NCI-H748 treated with DMSO at 0.1 percent for 48 hours (cell line): ENCODE results near the gene ARHGAP8.
A peak's percentile ranks its signal among the peaks of the same experiment; 100 is the strongest.

Experiments
- DNase-seq: peaks from one replicate; lab custom pipeline; 2025; lab: John Stamatoyannopoulos, UW

ARHGAP8 gene

GRCh38 chr22:44726439-44726838, 25.9 kb upstream of the ARHGAP8 start:
- no peak for DNase-seq

DNA sequence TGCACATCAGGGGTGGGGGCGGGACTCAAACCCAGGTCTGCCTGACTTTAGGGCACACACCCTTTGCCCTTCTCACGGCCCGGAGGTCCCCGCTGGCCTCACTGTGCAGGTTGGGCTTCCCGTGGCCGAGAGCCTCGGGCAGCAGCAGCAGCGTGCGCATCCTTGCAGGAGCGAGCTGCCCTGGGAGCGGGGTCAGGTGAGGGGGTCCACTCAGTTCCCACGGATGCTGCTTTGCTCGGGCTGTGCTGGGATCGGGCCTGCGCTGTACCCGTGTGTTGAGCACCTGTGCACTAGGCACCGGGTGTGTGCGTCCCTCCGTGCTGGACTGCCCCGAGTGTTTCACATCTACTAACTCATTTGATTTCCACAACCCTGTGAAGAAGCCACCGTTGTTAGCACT, 25.2 kb upstream of the ARHGAP8 start:
- DNase-seq = no peak

GRCh38 chr22:44727709-44728108, 24.7 kb upstream of the ARHGAP8 start:
- no peak for DNase-seq

- DNase-seq = no peak
Observed at GRCh38 chr22:44728761-44729324, 23.5 kb upstream of the ARHGAP8 start.

- no peak for DNase-seq
Observed at GRCh38 chr22:44729391-44730021, 22.9 kb upstream of the ARHGAP8 start.

DNA sequence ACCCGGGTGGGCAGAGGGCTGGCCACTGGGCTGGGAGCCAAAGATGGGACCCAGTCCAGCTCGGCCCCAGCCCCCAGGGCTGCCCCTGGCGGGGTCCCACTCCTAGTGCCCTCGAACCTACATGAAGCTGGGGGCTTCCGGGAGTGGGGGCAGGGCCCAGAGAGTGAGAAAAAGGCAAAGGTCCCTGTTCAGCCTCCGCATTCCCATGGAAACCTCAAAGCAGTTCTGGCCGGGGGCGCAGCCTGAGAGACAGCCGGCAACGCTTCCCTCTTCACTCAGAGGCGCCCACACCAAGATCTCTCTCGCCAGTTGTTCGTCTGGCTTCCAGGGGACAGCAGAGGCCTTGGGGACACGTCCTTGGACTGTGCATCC, 22.4 kb upstream of the ARHGAP8 start:
- no peak for DNase-seq

- no peak for DNase-seq
Observed at GRCh38 chr22:44730490-44731356, 21.7 kb upstream of the ARHGAP8 start.

DNA sequence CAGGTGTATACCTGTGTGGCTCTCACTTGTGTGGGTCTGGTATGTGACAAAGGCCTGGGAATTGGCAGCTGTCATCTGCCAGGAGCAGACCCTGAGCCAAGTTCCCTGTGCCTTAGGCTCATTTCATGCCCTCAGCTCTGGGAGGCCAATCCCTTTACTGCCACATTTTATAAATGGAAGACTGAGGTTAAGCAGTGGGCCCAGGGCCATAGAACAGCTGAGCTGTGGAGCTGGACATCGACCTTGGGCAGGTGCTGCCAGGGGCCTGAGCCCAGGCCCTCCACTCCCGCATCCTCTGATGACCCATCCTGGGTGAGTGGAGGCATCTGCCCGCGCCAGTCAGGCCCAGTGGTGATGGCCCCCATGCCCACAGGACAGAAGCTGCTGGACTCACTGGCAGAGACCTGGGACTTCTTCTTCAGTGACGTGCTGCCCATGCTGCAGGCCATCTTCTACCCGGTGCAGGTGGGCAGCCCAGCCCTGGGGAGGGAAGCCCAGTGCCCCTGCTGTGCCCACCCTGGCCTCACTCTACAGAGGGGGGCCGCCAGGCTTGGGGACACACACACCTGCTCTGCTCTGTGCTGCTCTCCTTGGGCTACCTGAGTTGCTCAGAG, 20.9 kb upstream of the ARHGAP8 start:
- no peak for DNase-seq

DNA sequence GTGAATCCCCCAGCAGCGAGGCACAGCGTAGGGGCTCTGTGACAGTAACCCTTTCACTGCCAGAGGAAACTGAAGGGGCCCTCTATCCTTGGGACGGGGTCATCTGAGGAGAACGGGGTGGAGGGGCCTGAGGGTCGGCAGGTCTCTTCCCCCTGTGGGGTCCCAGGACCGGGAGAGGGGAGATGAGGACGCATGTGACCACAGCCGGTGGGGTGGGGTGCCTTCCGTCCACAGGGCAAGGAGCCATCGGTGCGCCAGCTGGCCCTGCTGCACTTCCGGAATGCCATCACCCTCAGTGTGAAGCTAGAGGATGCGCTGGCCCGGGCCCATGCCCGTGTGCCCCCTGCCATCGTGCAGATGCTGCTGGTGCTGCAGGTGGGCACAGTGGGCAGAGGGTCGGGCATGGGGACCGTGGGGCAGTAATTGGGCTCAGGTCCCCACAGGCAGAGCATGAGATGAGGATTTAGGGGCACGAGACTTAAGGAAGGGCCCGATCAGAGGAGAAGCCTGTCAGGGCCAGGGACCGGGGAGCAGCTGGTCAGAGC, 20.3 kb upstream of the ARHGAP8 start:
- no peak for DNase-seq

GRCh38 chr22:44732661-44733060, 19.7 kb upstream of the ARHGAP8 start:
- DNase-seq = no peak

DNA sequence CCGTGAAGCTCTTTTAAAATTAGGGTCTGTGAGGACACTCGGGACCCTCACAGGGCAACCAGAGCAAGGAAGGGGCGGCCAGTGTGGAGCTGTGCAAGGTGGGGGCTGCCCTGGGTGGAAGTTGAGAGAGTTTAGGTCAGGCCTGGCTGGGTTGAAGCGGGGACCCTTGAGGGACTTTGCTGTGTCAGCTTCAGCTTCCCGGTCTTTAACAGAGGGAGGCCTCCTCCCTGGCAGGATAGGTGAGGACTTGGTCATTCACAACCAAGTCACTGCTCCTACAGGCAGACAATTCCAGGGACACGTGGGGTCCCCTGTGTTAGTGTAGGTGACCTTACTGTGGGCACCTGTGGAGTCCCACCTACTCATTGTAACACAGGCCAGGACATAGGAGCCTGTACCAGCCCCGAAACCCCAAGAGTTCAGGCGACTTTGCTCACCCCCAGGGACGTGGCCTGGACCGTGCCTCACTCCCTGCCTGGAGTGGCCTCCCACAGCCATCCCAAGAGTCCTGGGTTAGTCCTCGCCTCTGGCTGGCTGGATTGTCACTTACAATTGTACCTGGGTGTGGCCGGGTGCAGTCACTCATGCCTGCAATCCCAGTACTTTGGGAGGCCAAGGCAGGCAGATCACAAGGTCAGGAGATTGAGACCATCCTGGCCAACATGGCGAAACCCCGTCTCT, 18.8 kb upstream of the ARHGAP8 start:
- DNase-seq = no peak

DNA sequence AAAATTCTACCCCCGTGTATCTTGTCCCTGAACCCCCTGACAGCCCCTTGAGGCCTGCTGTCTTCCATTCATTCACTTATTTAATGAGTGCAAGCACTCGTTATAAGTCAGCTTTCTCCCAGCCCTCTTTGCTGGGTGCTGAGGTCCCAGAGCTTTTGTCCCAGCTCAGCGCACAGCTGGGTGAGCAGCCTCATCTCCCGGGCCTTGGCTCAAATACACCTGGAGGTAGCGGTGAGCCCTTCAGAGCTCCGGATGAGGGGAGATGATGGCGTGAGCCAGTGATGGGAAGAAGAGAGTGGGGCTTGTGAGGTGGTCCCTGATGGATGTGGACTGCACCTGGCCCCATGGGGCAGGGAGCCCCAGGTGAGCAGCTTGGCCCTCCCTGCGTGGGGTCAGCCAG, 18.1 kb upstream of the ARHGAP8 start:
- no peak for DNase-seq

DNA sequence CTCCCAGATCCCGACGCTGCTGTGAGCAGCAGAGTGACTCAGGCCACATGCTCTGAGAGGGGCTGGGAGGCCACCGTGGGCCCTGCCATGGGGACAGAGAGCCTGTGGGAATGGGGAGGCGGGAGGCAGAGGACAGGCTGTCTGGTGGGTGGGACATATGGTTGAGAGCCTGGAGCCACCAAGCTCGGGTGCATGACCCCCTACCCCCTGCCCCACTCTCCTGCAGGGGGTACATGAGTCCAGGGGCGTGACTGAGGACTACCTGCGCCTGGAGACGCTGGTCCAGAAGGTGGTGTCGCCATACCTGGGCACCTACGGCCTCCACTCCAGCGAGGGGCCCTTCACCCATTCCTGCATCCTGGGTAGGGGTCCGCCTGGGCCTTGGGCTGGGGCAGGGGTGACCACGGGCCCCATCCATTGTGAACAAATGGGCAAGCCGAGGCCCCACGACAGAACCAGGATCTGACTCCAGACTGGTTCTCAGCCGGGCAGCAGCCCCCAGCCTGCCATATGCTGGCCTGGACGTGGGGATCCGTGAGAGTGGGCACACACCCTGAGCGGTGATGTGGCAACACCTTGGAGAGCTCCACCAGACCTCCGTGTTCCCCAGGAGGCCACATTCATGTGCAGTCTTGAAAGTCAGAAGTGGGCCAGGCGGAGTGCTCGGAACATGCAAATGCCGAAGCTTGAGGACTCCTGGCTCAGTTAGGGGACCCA, 17.4 kb upstream of the ARHGAP8 start:
- no peak for DNase-seq

GRCh38 chr22:44735518-44736428, 16.6 kb upstream of the ARHGAP8 start:
- peak; percentile 2 for DNase-seq

DNA sequence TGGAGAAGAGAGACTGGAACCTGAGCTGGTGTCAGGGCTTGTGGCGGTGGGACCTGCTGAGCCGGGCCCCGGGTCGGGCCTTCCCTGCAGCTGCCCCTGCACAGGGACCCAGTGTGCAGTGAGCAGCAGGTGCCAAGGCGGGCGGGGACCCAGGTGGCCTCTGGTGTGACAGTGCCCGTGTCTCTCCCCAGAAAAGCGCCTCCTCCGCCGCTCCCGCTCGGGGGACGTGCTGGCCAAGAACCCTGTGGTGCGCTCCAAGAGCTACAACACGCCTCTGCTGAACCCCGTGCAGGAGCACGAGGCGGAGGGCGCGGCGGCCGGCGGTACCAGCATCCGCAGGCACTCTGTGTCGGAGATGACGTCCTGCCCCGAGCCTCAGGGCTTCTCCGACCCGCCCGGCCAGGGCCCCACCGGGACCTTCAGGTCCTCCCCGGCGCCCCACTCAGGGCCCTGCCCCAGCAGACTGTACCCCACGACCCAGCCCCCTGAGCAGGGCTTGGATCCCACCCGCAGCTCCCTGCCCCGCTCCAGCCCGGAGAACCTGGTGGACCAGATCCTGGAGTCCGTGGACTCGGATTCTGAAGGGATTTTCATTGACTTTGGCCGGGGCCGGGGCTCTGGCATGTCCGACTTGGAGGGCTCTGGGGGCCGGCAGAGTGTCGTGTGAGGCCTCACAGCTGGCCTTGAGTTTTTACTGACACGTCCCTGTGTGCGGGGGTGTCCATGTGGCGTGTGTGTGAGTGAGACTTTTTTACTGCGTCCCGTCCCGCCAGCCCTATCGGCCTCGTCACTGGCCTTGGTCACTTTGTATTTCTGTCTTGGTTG, 15.6 kb upstream of the ARHGAP8 start:
- DNase-seq = no peak

GRCh38 chr22:44737406-44738346, 14.7 kb upstream of the ARHGAP8 start:
- DNase-seq = no peak

- DNase-seq = no peak
Observed at GRCh38 chr22:44738347-44738715, 14.0 kb upstream of the ARHGAP8 start.

- DNase-seq = no peak
Observed at GRCh38 chr22:44739024-44739423, 13.4 kb upstream of the ARHGAP8 start.
